Stimulated activated CD4-positive, alpha-beta T cell treated with anti-CD3 and anti-CD28 coated beads, Interleukin-4, amount 100 ng/mL, for 24 hours (primary cell): ENCODE results near the gene SLC28A1.
"Not testable (repeated sequence)": the region's sequence is repeated elsewhere in the genome, so short reads cannot be mapped to it uniquely, and the experiment has no call there.

ENCODE experiments used
- DNase-seq: peaks from one replicate; pipeline ENCODE4 v3.0.0-alpha.2; 2020

Gene SLC28A1

DNA sequence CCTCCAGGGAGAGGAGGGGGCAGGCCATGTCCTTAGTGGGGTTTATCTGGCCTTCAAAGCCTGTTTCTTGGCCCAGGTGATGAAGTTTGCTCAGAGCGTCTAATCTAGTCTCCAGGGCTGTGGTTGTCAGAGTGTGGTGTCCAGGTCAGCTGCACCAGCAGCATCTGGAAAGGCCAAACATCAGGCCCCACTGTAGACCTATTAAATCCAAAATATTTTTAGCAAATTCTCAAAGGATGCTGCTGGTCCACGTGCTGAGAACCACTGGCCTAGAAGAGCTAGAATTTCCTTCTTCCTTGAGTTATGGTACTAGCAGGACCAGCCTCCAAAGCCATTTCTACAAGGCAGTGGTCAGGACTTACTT lies 28.9 kb downstream of the SLC28A1 start:
- no peak for DNase-seq

DNA sequence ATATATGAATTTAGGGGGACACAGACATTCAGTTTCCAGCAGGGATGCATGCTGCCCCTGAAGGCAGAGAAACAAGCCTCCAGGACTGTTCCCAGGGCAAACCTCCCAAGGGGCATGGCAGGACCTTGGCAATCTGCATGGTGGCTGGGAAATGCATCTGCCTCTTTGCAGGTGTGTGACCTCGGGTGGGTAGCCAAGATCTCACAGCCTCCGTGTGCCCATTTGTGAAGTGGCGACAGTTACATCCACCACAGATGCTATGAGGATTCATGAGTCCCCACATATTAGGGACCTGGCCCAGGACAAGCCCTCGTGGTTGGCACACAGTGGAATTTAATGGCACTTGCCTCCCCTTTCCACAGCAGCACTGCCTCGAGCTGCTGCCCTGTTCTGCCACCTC lies 29.9 kb downstream of the SLC28A1 start:
- DNase-seq = no peak

DNA sequence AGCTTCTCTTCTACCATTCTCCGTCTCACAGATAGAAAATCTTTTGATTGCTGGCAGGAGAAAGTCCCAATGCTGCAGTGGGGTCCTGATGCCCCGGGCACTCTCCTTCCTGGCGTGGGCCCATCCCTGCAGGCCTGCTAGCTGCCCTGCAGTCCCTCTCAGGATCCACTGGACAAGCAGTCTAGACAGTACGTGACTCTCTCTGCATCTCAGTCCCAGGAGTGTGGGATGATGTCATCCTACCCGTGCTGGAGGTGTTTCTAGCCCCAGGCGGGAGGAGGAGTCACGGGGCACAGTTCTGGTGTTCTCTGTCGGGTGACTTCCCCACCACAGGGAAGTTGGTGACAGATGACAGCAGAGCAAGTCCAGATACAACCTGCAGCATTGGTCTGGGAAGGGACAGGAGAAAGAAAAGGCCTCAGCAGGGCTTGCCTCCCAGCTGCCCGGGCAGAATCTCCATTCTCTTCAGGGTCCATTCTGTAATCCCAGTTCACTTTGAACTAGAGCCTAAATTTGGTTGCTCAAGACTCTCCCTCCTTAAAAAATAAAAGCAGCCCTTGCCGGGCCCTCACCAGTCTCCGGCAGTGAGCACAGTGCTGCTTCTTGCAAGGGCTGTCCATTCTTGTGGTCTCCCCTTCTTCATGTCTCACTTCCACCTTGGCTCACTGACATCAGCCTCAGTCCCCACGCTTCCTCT lies 30.6 kb downstream of the SLC28A1 start:
- peak; percentile 19 for DNase-seq

GRCh38 chr15:84915606-84915958 lies 31.1 kb downstream of the SLC28A1 start:
- no peak for DNase-seq

- DNase-seq = no peak
These were observed 33.0 kb downstream of the SLC28A1 start for GRCh38 chr15:84917452-84917851.

- no peak for DNase-seq
These were observed 34.7 kb downstream of the SLC28A1 start for GRCh38 chr15:84919106-84919667.

DNA sequence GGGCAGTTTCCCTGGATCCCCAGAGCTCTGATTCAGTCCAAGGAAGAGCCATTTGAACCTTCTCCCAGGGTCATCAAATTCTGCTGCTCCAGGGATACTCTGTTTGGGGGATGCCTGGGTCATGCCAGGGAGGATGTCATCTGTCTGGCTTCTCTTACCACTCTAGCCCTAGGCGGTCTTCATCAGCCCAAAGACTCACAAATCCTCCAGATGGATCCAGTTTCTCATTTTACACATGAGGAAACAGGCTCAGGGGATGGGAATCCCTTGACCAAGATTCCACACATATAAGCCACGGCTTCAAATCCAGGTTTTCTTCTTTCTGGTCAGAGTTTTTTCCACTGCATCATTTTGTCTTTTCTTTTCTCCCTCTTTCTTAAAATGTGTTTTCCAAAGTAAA lies 36.7 kb downstream of the SLC28A1 start:
- no peak for DNase-seq

- no peak for DNase-seq
These were observed 38.1 kb downstream of the SLC28A1 start for GRCh38 chr15:84922530-84922929.

- DNase-seq = no peak
These were observed 39.7 kb downstream of the SLC28A1 start for GRCh38 chr15:84924077-84924731.

GRCh38 chr15:84924821-84925569 lies 40.5 kb downstream of the SLC28A1 start:
- not testable (repeated sequence) for DNase-seq

DNA sequence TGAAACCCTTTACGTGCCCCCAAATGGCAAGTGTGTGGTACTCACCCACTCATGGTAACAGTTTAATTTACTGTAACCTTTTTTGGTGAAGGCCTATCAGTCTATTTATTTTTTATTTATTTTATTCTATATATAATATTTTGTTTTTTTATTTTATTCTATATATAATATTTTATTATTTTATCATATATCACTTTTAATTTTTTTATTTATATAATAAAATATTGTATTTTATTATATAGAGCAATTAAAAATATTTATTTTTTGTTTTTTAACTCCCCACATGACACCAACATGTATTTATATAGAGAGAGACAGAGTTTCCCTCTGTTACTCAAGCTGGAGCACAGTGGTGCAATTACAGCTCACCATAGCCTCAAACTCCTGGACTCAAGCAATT lies 41.4 kb downstream of the SLC28A1 start:
- DNase-seq = no peak

- no peak for DNase-seq
These were observed 42.2 kb downstream of the SLC28A1 start for GRCh38 chr15:84926491-84927230.

- DNase-seq = no peak
These were observed 44.3 kb downstream of the SLC28A1 start for GRCh38 chr15:84928843-84929168.

GRCh38 chr15:84929795-84930603 lies 45.5 kb downstream of the SLC28A1 start:
- DNase-seq = no peak

DNA sequence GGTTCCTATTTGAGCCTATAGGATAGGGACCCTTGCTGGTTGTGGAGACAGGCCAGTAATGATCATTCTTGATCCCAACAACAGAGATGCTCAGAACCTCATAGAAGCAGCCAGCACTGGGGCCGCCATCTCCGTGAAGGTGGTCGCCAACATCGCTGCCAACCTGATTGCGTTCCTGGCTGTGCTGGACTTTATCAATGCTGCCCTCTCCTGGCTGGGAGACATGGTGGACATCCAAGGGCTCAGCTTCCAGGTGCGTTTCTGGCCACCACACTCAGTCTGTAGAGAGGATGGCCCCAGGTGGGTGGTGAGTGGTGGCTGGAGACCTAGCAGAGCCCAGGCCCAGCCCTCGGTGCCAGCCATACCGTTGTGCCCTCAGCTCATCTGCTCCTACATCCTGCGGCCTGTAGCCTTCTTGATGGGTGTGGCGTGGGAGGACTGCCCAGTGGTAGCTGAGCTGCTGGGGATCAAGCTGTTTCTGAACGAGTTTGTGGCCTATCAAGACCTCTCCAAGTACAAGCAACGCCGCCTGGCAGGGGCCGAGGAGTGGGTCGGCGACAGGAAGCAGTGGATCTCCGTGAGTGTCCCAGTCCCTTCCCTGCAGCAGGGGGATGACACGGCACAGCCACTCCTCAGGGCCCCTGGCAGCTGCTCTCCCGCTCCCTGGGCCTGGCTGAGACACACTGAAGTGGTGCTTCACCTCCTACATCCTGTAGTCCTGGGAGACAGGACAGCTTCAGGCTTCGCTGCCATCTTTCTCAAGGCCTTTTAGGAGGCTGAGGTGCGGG lies 50.7 kb downstream of the SLC28A1 start:
- DNase-seq = no peak

- no peak for DNase-seq
These were observed 52.7 kb downstream of the SLC28A1 start for GRCh38 chr15:84937144-84937543.

- DNase-seq = no peak
These were observed 54.3 kb downstream of the SLC28A1 start for GRCh38 chr15:84938726-84939125.

GRCh38 chr15:84940399-84940798 lies 55.9 kb downstream of the SLC28A1 start:
- DNase-seq = no peak

DNA sequence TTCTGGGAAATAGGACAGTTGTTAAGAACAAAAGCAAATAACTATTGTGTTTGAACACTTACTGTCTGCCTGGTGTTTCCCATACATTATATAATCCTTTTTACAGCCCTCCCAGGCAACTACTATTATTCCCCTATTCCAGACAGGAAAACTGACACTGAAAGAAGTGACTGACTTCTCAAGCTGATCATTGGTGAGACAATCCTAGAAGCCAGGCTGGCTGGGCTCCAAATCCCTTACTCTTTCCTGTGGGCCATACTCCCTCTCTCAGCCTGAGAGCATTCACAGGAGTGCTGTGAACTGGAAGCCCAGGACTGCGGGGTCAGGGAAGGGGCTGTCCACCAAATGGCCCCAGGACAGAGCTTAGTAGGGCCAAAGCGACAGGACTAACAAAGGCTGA lies 58.0 kb downstream of the SLC28A1 start:
- no peak for DNase-seq

GRCh38 chr15:84944311-84944710 lies 59.8 kb downstream of the SLC28A1 start:
- no peak for DNase-seq

GRCh38 chr15:84944861-84945260 lies 60.4 kb downstream of the SLC28A1 start:
- no peak for DNase-seq
